ENCODE measurements around the gene SIRT6. TPM values are rescaled to one million over a fixed set of nuclear protein-coding genes. Genes with fewer than 3 reads are reported as not detected.

Gene SIRT6
- total RNA-seq, 1 experiment from 2014 or later, result 28.1 TPM

DNA sequence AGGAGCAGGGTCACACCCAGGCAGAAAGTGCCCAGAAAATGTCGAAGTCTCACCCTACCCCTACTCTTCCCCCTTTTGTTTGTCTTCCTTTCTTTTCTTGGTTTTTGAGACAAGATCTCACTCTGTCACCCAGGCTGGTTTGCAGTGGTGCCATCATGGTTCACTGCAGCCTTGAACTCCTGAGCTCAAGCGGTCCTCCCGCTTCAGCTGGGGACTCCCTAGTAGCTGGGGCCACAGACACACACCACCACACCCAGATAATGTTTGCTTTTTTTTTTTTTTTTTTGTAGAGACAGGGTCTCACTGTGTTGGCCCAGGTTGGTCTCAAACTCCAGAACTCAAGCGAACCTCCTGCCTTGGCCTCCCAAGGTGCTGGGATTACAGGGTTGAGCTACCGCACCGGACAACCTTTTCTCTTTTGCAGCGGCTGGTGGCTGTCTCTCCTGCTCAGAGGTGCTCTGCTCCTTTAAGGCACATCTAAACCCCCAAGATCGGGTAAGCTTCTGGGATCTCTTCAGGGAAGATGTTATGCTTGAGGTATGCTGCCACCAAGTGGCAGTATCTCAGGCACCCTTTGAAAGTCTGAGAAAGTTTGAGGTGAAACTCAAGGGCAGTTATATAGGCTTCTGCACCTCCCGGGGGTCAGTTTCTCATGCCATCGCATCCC, 24.6 kb upstream of the SIRT6 start:
- H3K4me1 Mint-ChIP-seq, result peaks cover 6% of the 10 kb centered on the region; the same call in 1 of the 2 replicates

More for the DNA sequence above, 24.6 kb upstream of the SIRT6 start:
- Mint-ChIP-seq H3K27ac (no peak overlapping the region), H3K27me3 (ENCODE audit: low read depth) (no peaks in the 10 kb centered on the region), H3K9me3 (no peaks in the 10 kb centered on the region), H3K36me3 (no peaks in the 10 kb centered on the region), H3K4me3 (no peak overlapping the region)
- TF ChIP-seq, protein P1, sequence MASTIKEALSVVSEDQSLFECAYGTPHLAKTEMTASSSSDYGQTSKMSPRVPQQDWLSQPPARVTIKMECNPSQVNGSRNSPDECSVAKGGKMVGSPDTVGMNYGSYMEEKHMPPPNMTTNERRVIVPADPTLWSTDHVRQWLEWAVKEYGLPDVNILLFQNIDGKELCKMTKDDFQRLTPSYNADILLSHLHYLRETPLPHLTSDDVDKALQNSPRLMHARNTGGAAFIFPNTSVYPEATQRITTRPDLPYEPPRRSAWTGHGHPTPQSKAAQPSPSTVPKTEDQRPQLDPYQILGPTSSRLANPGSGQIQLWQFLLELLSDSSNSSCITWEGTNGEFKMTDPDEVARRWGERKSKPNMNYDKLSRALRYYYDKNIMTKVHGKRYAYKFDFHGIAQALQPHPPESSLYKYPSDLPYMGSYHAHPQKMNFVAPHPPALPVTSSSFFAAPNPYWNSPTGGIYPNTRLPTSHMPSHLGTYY (CRISPR knock-in tag; IDR thresholded peaks at IDR 0.05), result no peak
- TF ChIP-seq FOXK1 (CRISPR knock-in tag; IDR thresholded peaks at IDR 0.05) (no peak), RORB (CRISPR knock-in tag; IDR thresholded peaks at IDR 0.05) (no peak), JAZF1 (CRISPR knock-in tag; IDR thresholded peaks at IDR 0.05) (no peak), ATF2 (CRISPR knock-in tag; IDR thresholded peaks at IDR 0.05; ENCODE audit: borderline replicate concordance, low read depth) (no peak), IRF1 (CRISPR knock-in tag; IDR thresholded peaks at IDR 0.05) (no peak), ZNF317 (CRISPR knock-in tag; IDR thresholded peaks at IDR 0.05; ENCODE audit: borderline replicate concordance, low read depth) (no peak), TCF7 (CRISPR knock-in tag; IDR thresholded peaks at IDR 0.05; ENCODE audit: low read depth) (no peak), PRRX2 (CRISPR knock-in tag; IDR thresholded peaks at IDR 0.05) (no peak), ZNF263 (CRISPR knock-in tag; IDR thresholded peaks at IDR 0.05; ENCODE audit: low read depth) (no peak), NFE2L1 (CRISPR knock-in tag; IDR thresholded peaks at IDR 0.05) (no peak), CREB1 (CRISPR knock-in tag; IDR thresholded peaks at IDR 0.05) (no peak), E2F4 (CRISPR knock-in tag; IDR thresholded peaks at IDR 0.05; ENCODE audit: borderline replicate concordance, low read depth) (no peak), KAT7 (CRISPR knock-in tag; IDR thresholded peaks at IDR 0.05; ENCODE audit: borderline replicate concordance) (no peak), ZNF396 (CRISPR knock-in tag; IDR thresholded peaks at IDR 0.05; ENCODE audit: borderline replicate concordance) (no peak), ZNF423 (CRISPR knock-in tag; IDR thresholded peaks at IDR 0.05) (no peak)
- TF ChIP-seq, protein P2, sequence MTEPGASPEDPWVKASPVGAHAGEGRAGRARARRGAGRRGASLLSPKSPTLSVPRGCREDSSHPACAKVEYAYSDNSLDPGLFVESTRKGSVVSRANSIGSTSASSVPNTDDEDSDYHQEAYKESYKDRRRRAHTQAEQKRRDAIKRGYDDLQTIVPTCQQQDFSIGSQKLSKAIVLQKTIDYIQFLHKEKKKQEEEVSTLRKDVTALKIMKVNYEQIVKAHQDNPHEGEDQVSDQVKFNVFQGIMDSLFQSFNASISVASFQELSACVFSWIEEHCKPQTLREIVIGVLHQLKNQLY (CRISPR knock-in tag; IDR thresholded peaks at IDR 0.05), result no peak
- TF ChIP-seq, protein P3, sequence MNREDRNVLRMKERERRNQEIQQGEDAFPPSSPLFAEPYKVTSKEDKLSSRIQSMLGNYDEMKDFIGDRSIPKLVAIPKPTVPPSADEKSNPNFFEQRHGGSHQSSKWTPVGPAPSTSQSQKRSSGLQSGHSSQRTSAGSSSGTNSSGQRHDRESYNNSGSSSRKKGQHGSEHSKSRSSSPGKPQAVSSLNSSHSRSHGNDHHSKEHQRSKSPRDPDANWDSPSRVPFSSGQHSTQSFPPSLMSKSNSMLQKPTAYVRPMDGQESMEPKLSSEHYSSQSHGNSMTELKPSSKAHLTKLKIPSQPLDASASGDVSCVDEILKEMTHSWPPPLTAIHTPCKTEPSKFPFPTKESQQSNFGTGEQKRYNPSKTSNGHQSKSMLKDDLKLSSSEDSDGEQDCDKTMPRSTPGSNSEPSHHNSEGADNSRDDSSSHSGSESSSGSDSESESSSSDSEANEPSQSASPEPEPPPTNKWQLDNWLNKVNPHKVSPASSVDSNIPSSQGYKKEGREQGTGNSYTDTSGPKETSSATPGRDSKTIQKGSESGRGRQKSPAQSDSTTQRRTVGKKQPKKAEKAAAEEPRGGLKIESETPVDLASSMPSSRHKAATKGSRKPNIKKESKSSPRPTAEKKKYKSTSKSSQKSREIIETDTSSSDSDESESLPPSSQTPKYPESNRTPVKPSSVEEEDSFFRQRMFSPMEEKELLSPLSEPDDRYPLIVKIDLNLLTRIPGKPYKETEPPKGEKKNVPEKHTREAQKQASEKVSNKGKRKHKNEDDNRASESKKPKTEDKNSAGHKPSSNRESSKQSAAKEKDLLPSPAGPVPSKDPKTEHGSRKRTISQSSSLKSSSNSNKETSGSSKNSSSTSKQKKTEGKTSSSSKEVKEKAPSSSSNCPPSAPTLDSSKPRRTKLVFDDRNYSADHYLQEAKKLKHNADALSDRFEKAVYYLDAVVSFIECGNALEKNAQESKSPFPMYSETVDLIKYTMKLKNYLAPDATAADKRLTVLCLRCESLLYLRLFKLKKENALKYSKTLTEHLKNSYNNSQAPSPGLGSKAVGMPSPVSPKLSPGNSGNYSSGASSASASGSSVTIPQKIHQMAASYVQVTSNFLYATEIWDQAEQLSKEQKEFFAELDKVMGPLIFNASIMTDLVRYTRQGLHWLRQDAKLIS (CRISPR knock-in tag; IDR thresholded peaks at IDR 0.05; ENCODE audit: borderline replicate concordance), result no peak
- TF ChIP-seq, protein P4, sequence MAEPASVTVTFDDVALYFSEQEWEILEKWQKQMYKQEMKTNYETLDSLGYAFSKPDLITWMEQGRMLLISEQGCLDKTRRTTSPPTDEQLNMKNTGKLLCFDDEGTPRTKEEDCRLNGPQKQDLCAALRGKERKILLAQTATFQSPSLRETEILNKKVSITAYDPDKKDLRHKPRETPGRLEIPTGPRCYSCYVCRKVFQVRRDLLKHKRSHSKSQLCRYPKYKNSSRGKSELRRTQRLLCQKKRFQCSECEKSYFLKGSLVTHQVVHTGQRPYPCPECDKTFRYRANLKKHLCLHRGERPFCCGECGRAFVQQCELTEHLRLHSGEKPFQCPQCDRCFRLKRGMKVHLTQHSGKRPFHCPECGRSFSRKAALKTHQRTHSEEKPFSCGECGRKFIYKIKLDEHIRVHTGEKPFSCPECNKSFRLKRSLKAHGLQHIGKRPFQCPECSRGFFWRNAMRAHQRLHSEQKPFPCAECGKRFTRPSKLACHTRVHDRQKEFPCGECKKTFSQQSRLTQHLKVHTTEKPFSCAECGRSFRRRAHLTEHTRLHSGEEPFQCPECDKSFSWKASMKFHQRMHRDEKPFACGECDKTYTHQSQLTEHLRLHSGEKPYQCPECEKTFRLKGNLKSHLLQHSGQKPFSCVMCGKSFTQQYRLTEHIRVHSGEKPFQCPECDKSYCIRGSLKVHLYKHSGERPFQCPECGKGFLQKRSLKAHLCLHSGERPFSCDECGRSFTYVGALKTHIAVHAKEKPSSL (CRISPR knock-in tag; conservative IDR thresholded peaks at IDR 0.05), result no peak
- CTCF ChIA-PET, result interaction anchor here (0.6 to 2.9 kb wide), 9 partner anchors 9 to 219 kb away, joined by 3 to 21 read pairs (median 4); partner anchors contain the start of gene YJU2
- ATAC-seq (0 out of 2 replicates have a peak, but pooled peaks have one; percentile 5), DNase-seq (ENCODE audit: low spot score) (no peak)
- POLR2A ChIA-PET, result no interaction called here

All from WTC11 (cell line).